HCT116 (cell line): ENCODE measurements around the gene ZNF83. TPM values are rescaled to one million over a fixed set of nuclear protein-coding genes. Genes with fewer than 3 reads are reported as not detected.

Experiments used
- ATAC-seq: fragments of 200-7000 bp; cut with Tn5 transposase; 2 replicates; pipeline ENCODE4 v1.9.1; 2020; ENCODE audit warnings: mild to moderate bottlenecking, moderate library complexity
- BruUV-seq: library from RNA; stranded (reverse); fragments of 400-500 nt; replicated peaks from 2 replicates; lab custom pipeline; 2021; lab: Mats Ljungman, UMichigan
- CTCF ChIA-PET: fragments of 300-600 bp; sonication (Branson Sonifier 250); formaldehyde crosslinking; loops from one replicate; lab custom pipeline; 2021; ENCODE audit warnings: antibody characterized with exemption; lab: Charles Lee
- POLR2A ChIA-PET: fragments of 300-600, 350-600 bp; sonication (Branson Sonifier 250); formaldehyde crosslinking; loops from one replicate; lab custom pipeline; 2021; ENCODE audit warnings: antibody characterized with exemption; lab: Charles Lee
- RAD21 ChIA-PET, 2 experiments: fragments of 300-600 bp; sonication (Branson Sonifier 250); formaldehyde crosslinking; loops; one replicate each; lab custom pipeline; 2023; ENCODE audit warnings: low total read pairs in 2 of 2; ENCODE audit not compliant: uncharacterized antibody in 2 of 2, unreplicated experiment in 2 of 2, low non-redundant PET in 1 of 2; lab: Charles Lee
- DNase-seq: peaks from one replicate; pipeline ENCODE4 v3.0.0-alpha.2; 2010; ENCODE audit warnings: low read depth, low spot score
- H2AFZ ChIP-seq: fragments of 200-600 bp; shearing (Covaris generic), sonication (generic); 2 replicates; pipeline ENCODE4 v1.6.1; 2017; ENCODE audit warnings: low read depth, mixed run types, mixed read lengths, antibody characterized with exemption, low read length; ENCODE audit not compliant: poor library complexity, severe bottlenecking
- H3K27ac ChIP-seq: 2 replicates; pipeline ENCODE4 v1.5.1; 2012; ENCODE audit warnings: low read depth, low read length
- H3K27me3 ChIP-seq: fragments of 200-600 bp; sonication (generic); 2 replicates; pipeline ENCODE4 v1.6.1; 2016; ENCODE audit warnings: mixed run types, low read length, mixed read lengths; ENCODE audit not compliant: insufficient read depth
- H3K36me3 ChIP-seq, 2 experiments: fragments of 200-500 bp in 1 of 2; fragments of 200-600 bp in 1 of 2; sonication (Bioruptor generic) in 1 of 2; sonication (generic) in 1 of 2; 2 replicates each; pipeline versions ENCODE4 v1.5.1 to v1.6.1; 2014 to 2016; ENCODE audit warnings: low read length in 2 of 2, inconsistent platforms in 1 of 2, mixed read lengths in 1 of 2, mixed run types in 1 of 2; ENCODE audit not compliant: insufficient read depth in 2 of 2, control insufficient read depth in 1 of 2
- H3K4me1 ChIP-seq, 2 experiments: fragments of 200-600 bp in 1 of 2; sonication (generic) in 1 of 2; 2 replicates each; pipeline versions ENCODE4 v1.5.1 to v1.6.1; 2012 to 2017; ENCODE audit warnings: low read length in 2 of 2, inconsistent platforms in 1 of 2, mild to moderate bottlenecking in 1 of 2, mixed read lengths in 1 of 2, mixed run types in 1 of 2, moderate library complexity in 1 of 2; ENCODE audit not compliant: insufficient read depth in 2 of 2, control insufficient read depth in 1 of 2
- H3K4me2 ChIP-seq: fragments of 200-600 bp; sonication (generic); 2 replicates; pipeline ENCODE4 v1.6.1; 2017; ENCODE audit warnings: mixed run types, low read length, mixed read lengths
- H3K4me3 ChIP-seq, 2 experiments: fragments of 200-600 bp in 1 of 2; sonication (generic) in 1 of 2; replicated peaks in 1 of 2; 2 replicates each; pipeline ENCODE4 v1.5.1; 2011 to 2016; ENCODE audit warnings: low read length in 2 of 2, control low read depth in 1 of 2, low read depth in 1 of 2, mild to moderate bottlenecking in 1 of 2, mixed read lengths in 1 of 2, mixed run types in 1 of 2
- H3K79me2 ChIP-seq: fragments of 200-600 bp; sonication (generic); 2 replicates; pipeline ENCODE4 v1.6.1; 2017; ENCODE audit warnings: mild to moderate bottlenecking, mixed run types, low read length, moderate library complexity, mixed read lengths; ENCODE audit not compliant: insufficient read depth
- H3K9ac ChIP-seq: fragments of 200-600 bp; sonication (generic); 2 replicates; pipeline ENCODE4 v1.6.1; 2016; ENCODE audit warnings: low read length, mixed read lengths
- H3K9me2 ChIP-seq: fragments of 200-600 bp; sonication (generic), shearing (Covaris generic); 2 replicates; pipeline ENCODE4 v1.6.1; 2017; ENCODE audit warnings: mixed run types, mild to moderate bottlenecking, moderate library complexity; ENCODE audit not compliant: insufficient read depth
- H3K9me3 ChIP-seq, 2 experiments: fragments of 200-500 bp in 1 of 2; fragments of 200-600 bp in 1 of 2; sonication (Bioruptor generic) in 1 of 2; sonication (generic) in 1 of 2; 2 replicates each; pipeline ENCODE4 v1.6.1; 2014 to 2017; ENCODE audit warnings: low read length in 2 of 2, mixed read lengths in 2 of 2, inconsistent platforms in 1 of 2, low read depth in 1 of 2, mild to moderate bottlenecking in 1 of 2, mixed run types in 1 of 2, moderate library complexity in 1 of 2; ENCODE audit not compliant: control insufficient read depth in 1 of 2, insufficient read depth in 1 of 2
- H4K20me1 ChIP-seq: fragments of 200-600 bp; sonication (generic), shearing (Covaris generic); 2 replicates; pipeline ENCODE4 v1.6.1; 2017; ENCODE audit warnings: mixed run types, mild to moderate bottlenecking, moderate library complexity; ENCODE audit not compliant: insufficient read depth
- ATF3 ChIP-seq: IDR thresholded peaks from 2 replicates; pipeline ENCODE4 v1.6.1; 2012
- CEBPB ChIP-seq: IDR thresholded peaks from 2 replicates; pipeline ENCODE4 v1.6.1; 2012; ENCODE audit warnings: low read depth
- EZH2 ChIP-seq: fragments of 200-600 bp; sonication (generic); IDR thresholded peaks from 2 replicates; pipeline ENCODE4 v1.6.1; 2017; ENCODE audit warnings: antibody characterized with exemption, mixed run types
- EZH2phosphoT487 ChIP-seq: fragments of 200-600 bp; IDR thresholded peaks from 2 replicates; pipeline ENCODE4 v1.6.1; 2018; ENCODE audit warnings: antibody characterized with exemption, borderline replicate concordance
- FOSL1 ChIP-seq: IDR thresholded peaks from 2 replicates; pipeline ENCODE4 v1.6.1; 2012; ENCODE audit warnings: low read depth
- RAD21 ChIP-seq: IDR thresholded peaks from 2 replicates; pipeline ENCODE4 v1.6.1; 2012; ENCODE audit warnings: low read depth, mild to moderate bottlenecking
- SIN3A ChIP-seq: IDR thresholded peaks from 2 replicates; pipeline ENCODE4 v1.6.1; 2012; ENCODE audit warnings: low read depth
- ZBTB33 ChIP-seq: IDR thresholded peaks from 2 replicates; pipeline ENCODE4 v1.6.1; 2011; ENCODE audit warnings: mild to moderate bottlenecking, low read length, moderate library complexity; ENCODE audit not compliant: insufficient replicate concordance; ENCODE audit errors: extremely low read depth
- ZFX ChIP-seq: fragments of 450-650 bp; IDR thresholded peaks from 2 replicates; pipeline ENCODE4 v1.6.1; 2017
- intact Hi-C: fragments of 100-400 bp; cut with micrococcal nuclease; formaldehyde crosslinking; loops from 2 replicates; pipeline ENCODE4 v1.10.0; 2022
- total RNA-seq: library from RNA; stranded (reverse); gene quantifications from one replicate; pipeline ENCODE4 v1.2.1, GENCODE V29; 2021; ENCODE audit not compliant: unreplicated experiment

Gene ZNF83
- total RNA-seq, 1 experiment from 2014 or later = 34.2 TPM

GRCh38 chr19:52566121-52566520 lies 72.0 kb downstream of the ZNF83 start:
- ATAC-seq = no peak
- no peak overlapping the region for H3K4me3 ChIP-seq
- H3K4me1 ChIP-seq = peaks cover 0 to 18% of the 10 kb centered on the region in 2 experiments; a peak in 2 of 4 replicates
- intact Hi-C loops = no loop called here
- no peak overlapping the region for H3K4me2 ChIP-seq
- H3K9ac ChIP-seq = no peak overlapping the region
- TF ChIP-seq FOSL1 (no peak), ATF3 (no peak), ZBTB33 (no peak), CEBPB (no peak), EZH2 (no peak), SIN3A (no peak), EZH2phosphoT487 (no peak), ZFX (no peak), RAD21 (no peak)
- TF ChIP-seq, all 23 proteins: peak for 0
- DNase-seq = no peak
- H3K79me2 ChIP-seq = no peaks in the 10 kb centered on the region
- ChIA-PET POLR2A (no interaction called here), RAD21 (no interaction called here), CTCF (no interaction called here)
- no peaks in the 10 kb centered on the region for H4K20me1 ChIP-seq
- peaks cover 6 to 26% of the 10 kb centered on the region in 2 experiments; a peak in 2 of 4 replicates for H3K9me3 ChIP-seq
- H3K9me2 ChIP-seq = no peaks in the 10 kb centered on the region
- no peak overlapping the region for H3K27ac ChIP-seq
- no peaks in the 10 kb centered on the region for H3K27me3 ChIP-seq
- BruUV-seq = no TSS peak
- no peak overlapping the region for H2AFZ ChIP-seq
- no peaks in the 10 kb centered on the region for H3K36me3 ChIP-seq

Other genes with a start within 250 kb of the ZNF83 start
- not detected for gene ZNF528, start 240.5 kb downstream of the ZNF83 start, total RNA-seq
- gene ZNF534, start 209.2 kb downstream of the ZNF83 start, total RNA-seq = not detected
- not detected for gene ZNF578, start 184.8 kb downstream of the ZNF83 start, total RNA-seq
- gene ZNF808, start 110.7 kb downstream of the ZNF83 start, total RNA-seq = 15.4 TPM
- gene ZNF701, start 68.1 kb downstream of the ZNF83 start, total RNA-seq = 9.0 TPM
- gene ZNF611, start 96.7 kb upstream of the ZNF83 start, total RNA-seq = 12.2 TPM
- 12.7 TPM for gene ZNF600, start 148.4 kb upstream of the ZNF83 start, total RNA-seq
- gene ZNF28, start 183.3 kb upstream of the ZNF83 start, total RNA-seq = 17.8 TPM
- gene ZNF468, start 219.3 kb upstream of the ZNF83 start, total RNA-seq = 12.3 TPM